ENCODE results near the gene SLCO1A2.

Gene SLCO1A2

GRCh38 chr12:21324551-21324950, 10.2 kb downstream of the SLCO1A2 start:
- DNase-seq (ENCODE audit: low read depth), result no peak
- no peak overlapping the region for H3K4me3 ChIP-seq (ENCODE audit: low read depth, low read length)
- no peak for TF ChIP-seq CTCF (IDR thresholded peaks at IDR 0.05; ENCODE audit: low read depth, low read length, missing control alignments)

- no peak overlapping the region for H3K4me3 ChIP-seq (ENCODE audit: low read depth, low read length)
- DNase-seq (ENCODE audit: low read depth), result no peak
- no peak for TF ChIP-seq CTCF (IDR thresholded peaks at IDR 0.05; ENCODE audit: low read depth, low read length, missing control alignments)
Measured at GRCh38 chr12:21323736-21324135, 11.0 kb downstream of the SLCO1A2 start.

GRCh38 chr12:21308785-21309184, 25.9 kb downstream of the SLCO1A2 start:
- no peak for DNase-seq (ENCODE audit: low read depth)
- no peak for TF ChIP-seq CTCF (IDR thresholded peaks at IDR 0.05; ENCODE audit: low read depth, low read length, missing control alignments)
- H3K4me3 ChIP-seq (ENCODE audit: low read depth, low read length), result no peak overlapping the region

- DNase-seq (ENCODE audit: low read depth), result no peak
- no peak overlapping the region for H3K4me3 ChIP-seq (ENCODE audit: low read depth, low read length)
- no peak for TF ChIP-seq CTCF (IDR thresholded peaks at IDR 0.05; ENCODE audit: low read depth, low read length, missing control alignments)
Measured at GRCh38 chr12:21305661-21306060, 29.1 kb downstream of the SLCO1A2 start.

GRCh38 chr12:21300632-21301031, 34.1 kb downstream of the SLCO1A2 start:
- no peak for TF ChIP-seq CTCF (IDR thresholded peaks at IDR 0.05; ENCODE audit: low read depth, low read length, missing control alignments)
- H3K4me3 ChIP-seq (ENCODE audit: low read depth, low read length), result no peak overlapping the region
- DNase-seq (ENCODE audit: low read depth), result no peak

- peak; percentile 74 for TF ChIP-seq CTCF (IDR thresholded peaks at IDR 0.05; ENCODE audit: low read depth, low read length, missing control alignments)
- H3K4me3 ChIP-seq (ENCODE audit: low read depth, low read length), result no peak overlapping the region
- no peak for DNase-seq (ENCODE audit: low read depth)
Measured at GRCh38 chr12:21296751-21297406, 37.8 kb downstream of the SLCO1A2 start.

GRCh38 chr12:21296348-21296747, 38.4 kb downstream of the SLCO1A2 start:
- DNase-seq (ENCODE audit: low read depth), result no peak
- no peak overlapping the region for H3K4me3 ChIP-seq (ENCODE audit: low read depth, low read length)
- no peak for TF ChIP-seq CTCF (IDR thresholded peaks at IDR 0.05; ENCODE audit: low read depth, low read length, missing control alignments)
